ENCODE measurements around the gene MAPKBP1.

Gene MAPKBP1

DNA sequence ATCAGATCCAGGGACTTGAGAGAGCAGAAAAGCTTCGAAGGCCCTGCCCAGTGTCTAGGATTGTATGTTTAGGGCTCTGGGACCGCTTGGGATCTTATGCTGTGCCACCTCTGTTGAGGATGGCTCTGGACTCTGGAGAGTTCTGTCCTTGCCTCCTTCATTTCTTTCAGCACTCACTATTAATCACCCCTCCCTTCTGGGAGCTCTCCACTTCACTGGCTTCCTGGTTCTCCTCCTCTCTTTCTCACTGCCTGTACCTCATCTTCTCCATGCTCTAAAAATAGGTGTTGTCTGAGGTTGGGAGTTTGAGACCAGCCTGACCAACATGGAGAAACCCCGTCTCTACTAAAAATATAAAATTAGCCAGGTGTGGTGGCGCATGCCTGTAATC lies 17.3 kb downstream of the MAPKBP1 start:
- DNase-seq (ENCODE audit: low read depth) = no peak
- no peak overlapping the region for H3K4me3 ChIP-seq (ENCODE audit: low read depth, low read length)

DNA sequence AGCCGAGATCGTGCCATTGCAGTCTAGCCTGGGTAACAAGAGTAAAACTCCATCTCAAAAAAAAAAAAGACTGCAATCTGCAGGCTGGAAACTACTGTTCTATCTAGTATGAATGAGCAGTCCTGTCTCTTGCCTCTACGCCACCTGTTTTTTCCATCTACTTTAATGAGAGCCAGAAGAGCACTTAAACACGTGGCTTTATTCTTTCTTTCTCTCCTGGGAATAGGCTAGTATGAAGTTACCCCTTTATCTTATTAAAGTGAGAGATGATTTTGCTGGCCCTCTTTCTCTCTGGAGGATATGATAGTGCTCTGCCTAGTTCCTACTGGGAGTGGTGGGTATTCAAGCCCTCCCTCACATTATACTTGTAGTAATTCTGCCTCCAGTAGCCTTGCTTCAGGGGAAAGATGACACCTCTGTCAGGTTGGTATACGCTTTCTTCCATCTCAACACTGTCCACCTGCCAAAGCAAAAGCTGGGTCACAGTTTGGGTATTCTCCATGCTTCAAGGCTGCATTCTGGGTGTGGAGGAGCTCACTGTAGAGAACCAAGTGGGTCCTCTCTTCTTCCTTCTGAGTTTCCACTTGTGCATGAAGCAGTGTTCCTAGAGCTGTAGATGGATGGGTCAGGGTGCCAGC lies 17.8 kb downstream of the MAPKBP1 start:
- TF ChIP-seq, protein P1, sequence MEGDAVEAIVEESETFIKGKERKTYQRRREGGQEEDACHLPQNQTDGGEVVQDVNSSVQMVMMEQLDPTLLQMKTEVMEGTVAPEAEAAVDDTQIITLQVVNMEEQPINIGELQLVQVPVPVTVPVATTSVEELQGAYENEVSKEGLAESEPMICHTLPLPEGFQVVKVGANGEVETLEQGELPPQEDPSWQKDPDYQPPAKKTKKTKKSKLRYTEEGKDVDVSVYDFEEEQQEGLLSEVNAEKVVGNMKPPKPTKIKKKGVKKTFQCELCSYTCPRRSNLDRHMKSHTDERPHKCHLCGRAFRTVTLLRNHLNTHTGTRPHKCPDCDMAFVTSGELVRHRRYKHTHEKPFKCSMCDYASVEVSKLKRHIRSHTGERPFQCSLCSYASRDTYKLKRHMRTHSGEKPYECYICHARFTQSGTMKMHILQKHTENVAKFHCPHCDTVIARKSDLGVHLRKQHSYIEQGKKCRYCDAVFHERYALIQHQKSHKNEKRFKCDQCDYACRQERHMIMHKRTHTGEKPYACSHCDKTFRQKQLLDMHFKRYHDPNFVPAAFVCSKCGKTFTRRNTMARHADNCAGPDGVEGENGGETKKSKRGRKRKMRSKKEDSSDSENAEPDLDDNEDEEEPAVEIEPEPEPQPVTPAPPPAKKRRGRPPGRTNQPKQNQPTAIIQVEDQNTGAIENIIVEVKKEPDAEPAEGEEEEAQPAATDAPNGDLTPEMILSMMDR (IDR thresholded peaks at IDR 0.05; ENCODE audit: control insufficient read depth, extremely low read depth, insufficient read depth) = no peak
- H3K4me3 ChIP-seq (ENCODE audit: low read depth, low read length) = no peak overlapping the region
- DNase-seq (ENCODE audit: low read depth) = no peak

More for the DNA sequence above, 17.3 kb downstream of the MAPKBP1 start:
- TF ChIP-seq, protein P1 (IDR thresholded peaks at IDR 0.05; ENCODE audit: control insufficient read depth, extremely low read depth, insufficient read depth) = no peak

DNA sequence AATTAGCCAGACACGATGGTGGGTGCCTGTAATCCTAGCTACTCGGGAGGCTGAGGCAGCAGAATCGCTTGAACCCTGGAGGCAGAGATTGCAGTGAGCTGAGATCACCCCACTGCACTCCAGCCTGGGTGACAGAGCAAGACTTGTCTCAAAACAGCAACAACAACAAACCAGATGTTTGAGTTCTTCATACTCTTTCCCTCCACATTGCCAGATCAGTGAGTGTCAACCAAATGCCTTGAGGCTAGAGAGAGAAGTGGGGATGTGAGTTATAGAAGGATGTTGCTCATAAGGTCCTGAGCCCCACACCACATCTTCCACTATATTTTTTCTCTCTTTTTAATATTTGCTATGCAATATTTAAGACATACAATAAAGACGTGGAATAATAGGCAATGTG lies 19.8 kb downstream of the MAPKBP1 start:
- H3K4me3 ChIP-seq (ENCODE audit: low read depth, low read length) = no peak overlapping the region
- DNase-seq (ENCODE audit: low read depth) = no peak
- TF ChIP-seq, protein P1 (IDR thresholded peaks at IDR 0.05; ENCODE audit: control insufficient read depth, extremely low read depth, insufficient read depth) = no peak

DNA sequence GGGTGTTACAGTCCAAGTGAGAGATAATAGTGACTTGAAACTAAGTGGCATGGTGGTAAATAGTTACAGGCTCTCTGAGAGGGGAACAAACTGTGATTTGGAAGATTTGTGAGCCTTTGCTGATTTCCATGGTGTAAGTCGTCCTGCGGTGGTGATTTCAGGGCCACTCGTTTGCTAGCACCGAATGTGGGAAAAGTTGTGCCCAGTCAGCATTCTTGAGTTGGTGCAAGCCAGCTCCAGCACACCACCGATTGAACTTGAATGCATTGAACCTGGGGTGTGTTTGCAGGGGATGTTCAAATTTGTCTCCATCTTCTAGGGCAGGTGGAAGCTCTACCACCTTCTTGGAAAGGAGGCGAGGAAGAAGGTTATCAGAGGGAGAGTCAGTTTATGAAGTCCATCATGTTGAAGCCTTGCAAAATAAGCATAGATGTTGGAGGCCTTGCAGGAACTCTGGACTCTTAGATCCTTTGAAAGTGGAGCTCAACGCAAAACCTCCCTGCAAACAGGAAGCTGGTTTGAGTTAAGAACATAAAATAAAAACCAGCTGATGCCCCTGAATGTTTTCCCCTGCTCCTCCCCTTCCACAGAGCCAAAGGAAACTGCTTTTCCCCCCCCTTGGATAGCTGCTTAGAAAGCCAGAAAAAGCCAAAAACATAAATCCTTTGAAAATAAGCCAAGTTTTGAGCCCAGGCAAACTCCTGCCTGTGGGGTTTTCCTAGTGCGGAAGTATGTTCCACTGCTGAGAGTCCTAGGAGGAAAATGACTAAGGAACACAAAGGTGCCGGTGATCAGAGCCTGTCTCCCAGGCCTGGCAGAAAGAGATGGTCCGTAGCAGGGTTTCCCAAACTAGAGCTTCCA lies 21.9 kb downstream of the MAPKBP1 start:
- TF ChIP-seq, protein P1 (IDR thresholded peaks at IDR 0.05; ENCODE audit: control insufficient read depth, extremely low read depth, insufficient read depth) = no peak
- DNase-seq (ENCODE audit: low read depth) = no peak
- no peak overlapping the region for H3K4me3 ChIP-seq (ENCODE audit: low read depth, low read length)

DNA sequence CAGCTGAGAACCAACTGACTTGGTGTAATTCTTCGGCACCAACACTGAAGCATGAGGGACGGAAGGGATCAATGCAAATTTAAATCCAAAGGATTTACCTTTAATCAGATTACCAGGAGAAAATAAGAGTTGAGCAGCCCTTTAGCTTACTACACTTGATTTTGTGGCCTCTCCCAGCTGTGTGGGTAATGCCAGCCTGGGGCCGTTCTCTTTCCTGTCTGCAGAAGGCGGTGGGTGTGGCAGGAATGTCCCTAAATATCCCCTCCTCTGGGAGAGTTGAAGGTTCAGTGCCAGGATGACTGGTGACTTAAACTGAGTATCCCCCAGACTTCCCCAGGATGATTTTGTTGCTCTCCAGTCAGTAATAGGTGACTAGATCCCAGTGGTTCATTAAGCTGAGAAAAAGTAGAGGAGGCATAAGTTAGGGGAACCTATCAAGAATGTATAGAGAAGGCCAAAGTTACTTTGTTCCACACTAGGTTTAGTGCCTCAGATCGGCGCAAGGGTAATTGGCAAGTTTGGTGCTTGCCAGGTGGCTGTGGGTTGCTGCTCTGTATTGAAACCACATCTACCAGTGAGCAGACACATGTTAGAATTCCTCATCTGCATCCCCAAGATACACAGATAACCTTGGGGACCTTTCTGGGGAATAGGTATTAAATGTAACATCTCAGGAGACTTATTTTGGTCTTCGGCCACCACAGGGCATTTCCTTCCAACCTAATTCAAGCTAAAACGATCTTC lies 23.1 kb downstream of the MAPKBP1 start:
- TF ChIP-seq, protein P1 (IDR thresholded peaks at IDR 0.05; ENCODE audit: control insufficient read depth, extremely low read depth, insufficient read depth) = no peak
- no peak overlapping the region for H3K4me3 ChIP-seq (ENCODE audit: low read depth, low read length)
- no peak for DNase-seq (ENCODE audit: low read depth)

- DNase-seq (ENCODE audit: low read depth) = no peak
- TF ChIP-seq, protein P1 (IDR thresholded peaks at IDR 0.05; ENCODE audit: control insufficient read depth, extremely low read depth, insufficient read depth) = no peak
- H3K4me3 ChIP-seq (ENCODE audit: low read depth, low read length) = no peak overlapping the region
Observed at GRCh38 chr15:41798607-41799487, 24.6 kb downstream of the MAPKBP1 start.

All from LNCaP clone FGC (cell line).